HG02763 (cell line): ENCODE results near the gene MOSPD2.

Source experiments
- ATAC-seq: cut with Tn5 transposase; IDR thresholded peaks from one replicate; pipeline ENCODE4 v1.9.1; 2021; ENCODE audit warnings: mild to moderate bottlenecking, moderate library complexity; ENCODE audit not compliant: unreplicated experiment

Gene MOSPD2

DNA sequence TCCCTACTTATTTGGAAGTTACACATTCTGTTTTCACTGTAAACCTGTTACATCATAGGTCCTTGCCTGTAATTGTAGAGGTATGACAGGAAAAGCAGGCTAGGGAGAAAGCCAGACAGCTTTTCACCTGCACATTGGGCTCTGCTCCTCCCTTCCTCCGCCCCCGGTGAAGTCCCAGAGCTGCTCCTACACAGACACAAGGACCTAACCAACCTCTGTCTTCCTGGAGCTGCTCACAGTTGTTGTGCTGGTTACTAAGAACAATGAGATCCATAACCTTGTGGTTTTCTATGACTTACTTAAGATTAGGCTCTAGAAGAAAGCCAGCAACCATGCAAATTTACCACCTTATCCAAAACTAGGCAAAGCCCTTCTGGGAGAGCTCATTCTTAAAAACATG is 40.0 kb downstream of the MOSPD2 start:
- ATAC-seq = no peak

- no peak for ATAC-seq
Observed at GRCh38 chrX:14915596-14915995, 42.4 kb downstream of the MOSPD2 start.

DNA sequence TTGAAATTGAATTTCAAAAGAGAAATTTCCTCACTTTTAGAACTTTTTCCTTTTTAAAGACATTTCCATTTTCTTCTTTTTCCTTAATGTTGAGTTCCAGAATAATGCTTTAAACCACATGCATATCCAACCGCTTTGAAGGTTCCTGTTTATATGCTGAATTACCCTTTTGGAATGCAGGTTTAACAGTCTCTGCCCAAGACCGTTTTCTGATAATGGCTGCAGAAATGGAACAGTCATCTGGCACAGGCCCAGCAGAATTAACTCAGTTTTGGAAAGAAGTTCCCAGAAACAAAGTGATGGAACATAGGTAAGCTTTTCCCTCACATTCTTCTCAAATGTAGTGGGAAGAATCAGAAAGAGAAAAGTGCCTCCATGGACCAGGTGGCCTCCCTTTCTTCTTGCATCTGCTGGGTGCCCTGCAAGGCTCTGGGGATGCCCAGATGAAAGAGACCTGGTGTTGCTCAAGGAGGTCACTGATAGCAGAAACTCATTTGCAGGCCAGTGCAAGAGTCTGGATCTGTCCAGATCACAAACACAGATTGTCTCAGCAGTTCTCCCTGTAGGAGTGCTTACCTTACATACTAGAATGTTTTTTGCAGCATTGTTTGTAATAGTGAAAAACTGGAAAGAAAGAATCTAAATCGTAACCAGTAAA is 42.9 kb downstream of the MOSPD2 start:
- ATAC-seq = no peak

GRCh38 chrX:14919407-14919806 is 46.2 kb downstream of the MOSPD2 start:
- ATAC-seq = no peak

GRCh38 chrX:14920196-14920595 is 47.0 kb downstream of the MOSPD2 start:
- ATAC-seq = no peak

- no peak for ATAC-seq
Observed at GRCh38 chrX:14922437-14922836, 49.2 kb downstream of the MOSPD2 start.

DNA sequence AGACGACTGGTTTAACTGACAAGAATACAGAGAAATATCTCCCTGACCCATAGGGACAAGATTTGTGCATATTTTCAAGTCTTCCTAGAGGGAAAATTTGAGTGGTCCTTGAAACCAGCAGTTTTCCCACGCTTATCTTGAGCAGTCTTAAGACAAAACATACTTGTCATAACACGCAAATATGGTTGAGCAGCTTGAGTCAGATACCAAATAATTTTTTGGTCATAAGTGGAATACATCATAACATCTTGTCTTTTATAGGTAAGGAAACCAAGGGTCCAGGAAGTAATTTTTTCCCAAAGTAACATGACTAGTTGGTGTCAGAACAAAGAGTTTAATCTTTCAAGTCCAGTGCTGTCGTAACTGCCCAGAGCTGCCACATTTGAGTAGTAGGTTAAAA is 50.5 kb downstream of the MOSPD2 start:
- no peak for ATAC-seq

GRCh38 chrX:14926471-14926870 is 53.2 kb downstream of the MOSPD2 start:
- no peak for ATAC-seq

DNA sequence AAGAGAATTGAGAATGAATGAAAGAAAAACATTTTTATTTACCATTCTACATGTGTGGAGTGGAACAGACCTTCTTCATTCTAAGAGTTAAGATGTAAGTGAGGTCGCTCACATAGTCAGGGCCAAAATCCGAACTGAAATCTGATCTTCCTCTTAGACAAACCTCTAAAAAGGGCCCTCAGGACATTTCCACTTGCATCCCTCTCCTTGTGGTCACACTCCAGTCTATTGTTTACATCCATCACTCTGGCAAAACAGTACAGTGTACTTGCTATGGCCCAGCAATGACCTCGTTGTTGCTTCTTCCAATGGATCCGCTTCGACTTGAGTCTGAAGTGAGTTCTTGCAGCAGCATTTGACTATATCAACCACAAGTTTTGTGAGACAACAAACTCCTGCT is 54.2 kb downstream of the MOSPD2 start:
- ATAC-seq = no peak

DNA sequence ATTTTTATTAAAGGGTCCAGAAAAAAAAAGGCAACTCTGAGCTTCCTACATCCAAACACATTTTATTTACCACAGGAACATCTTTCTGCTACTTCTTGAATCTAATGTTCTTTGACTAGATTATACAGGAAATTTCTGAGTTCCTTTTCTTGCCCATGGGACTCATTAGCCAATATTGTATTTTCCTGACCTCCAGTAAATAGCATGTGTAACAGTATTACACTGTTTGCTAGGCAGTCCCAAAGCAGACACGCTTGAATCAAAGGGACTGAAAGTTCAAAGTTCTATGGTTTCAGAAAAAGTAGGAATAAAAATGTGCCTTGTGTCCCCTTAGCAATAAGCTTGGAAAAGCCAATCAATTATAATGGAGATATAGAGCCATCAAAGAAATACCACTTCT is 57.4 kb downstream of the MOSPD2 start:
- ATAC-seq = no peak

DNA sequence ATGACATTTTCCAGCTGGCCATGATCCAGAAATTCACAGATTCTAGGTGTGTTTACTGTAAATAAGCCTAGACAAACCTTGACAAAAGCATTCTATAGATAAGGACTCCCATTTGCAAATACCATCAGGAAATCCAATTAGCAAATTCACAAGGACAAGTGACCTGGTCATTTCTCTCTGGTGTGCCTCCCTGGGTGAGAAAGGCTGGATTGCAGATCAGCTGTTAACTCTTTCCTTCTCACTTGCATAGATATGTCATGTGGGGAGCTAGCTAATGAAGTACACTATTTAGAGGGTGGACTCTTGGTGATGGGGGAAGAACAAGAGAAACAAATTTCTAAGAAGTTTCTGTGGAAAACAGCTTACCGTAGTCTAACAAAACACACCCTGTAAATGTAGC is 58.9 kb downstream of the MOSPD2 start:
- ATAC-seq = no peak

GRCh38 chrX:14934423-14934822 is 61.2 kb downstream of the MOSPD2 start:
- no peak for ATAC-seq

- no peak for ATAC-seq
Observed at GRCh38 chrX:14936561-14936960, 63.3 kb downstream of the MOSPD2 start.

GRCh38 chrX:14939644-14940043 is 66.4 kb downstream of the MOSPD2 start:
- ATAC-seq = no peak

DNA sequence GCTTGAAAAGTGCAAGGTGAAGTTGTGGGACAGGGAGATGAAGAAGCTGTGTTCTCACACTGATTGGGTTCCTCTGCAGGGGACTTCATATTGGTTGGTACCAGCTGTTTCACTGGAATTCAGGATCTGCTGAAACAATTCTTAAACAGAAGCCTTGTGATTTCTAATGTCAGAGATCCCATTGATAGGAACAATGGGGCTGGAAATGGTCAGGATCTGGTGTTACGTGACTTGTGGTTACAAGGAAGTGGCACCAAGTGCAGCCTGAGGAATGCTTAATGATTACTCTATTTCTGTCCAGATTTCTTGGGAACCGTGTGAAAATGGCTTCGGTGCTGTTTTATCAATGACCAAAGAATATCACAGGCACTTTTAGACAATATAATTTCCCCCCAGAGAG is 68.1 kb downstream of the MOSPD2 start:
- no peak for ATAC-seq

DNA sequence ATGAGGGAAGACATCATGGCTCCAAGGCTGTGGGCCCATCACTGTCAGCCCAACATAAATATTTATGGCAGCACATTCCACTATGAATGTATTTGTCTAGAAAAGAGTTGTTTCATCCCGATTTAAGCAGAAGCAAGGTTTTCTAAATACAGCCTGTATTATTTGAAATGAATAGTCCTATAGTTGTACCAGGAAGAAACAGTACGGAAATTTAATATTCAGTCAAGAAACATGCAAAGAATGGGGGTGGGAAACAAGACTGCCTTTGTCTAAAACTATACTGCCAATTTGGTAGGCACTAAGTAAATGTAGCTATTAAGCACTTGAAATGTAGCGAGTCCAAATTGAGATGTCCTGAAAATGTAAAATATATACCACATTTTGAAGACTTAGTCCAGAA is 69.1 kb downstream of the MOSPD2 start:
- ATAC-seq = no peak

DNA sequence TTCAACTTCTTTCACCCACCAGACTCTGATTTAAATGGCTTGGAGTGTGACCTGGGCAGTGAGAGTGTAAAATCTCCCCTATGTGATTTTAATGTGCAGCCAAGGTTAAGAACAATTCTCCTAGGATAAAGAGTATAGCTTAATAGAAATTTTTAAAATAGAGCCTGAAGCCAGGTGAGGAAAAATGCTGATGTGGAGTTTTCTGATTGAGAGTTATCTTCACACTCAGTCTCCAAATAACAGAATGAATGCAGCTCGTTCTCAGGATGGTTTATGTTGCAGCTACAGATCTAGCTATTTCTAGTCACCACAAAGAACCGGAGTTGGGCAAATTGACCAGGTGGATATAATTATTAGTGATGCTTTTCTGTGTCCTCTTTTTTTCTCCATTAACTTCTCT is 70.7 kb downstream of the MOSPD2 start:
- ATAC-seq = no peak

- no peak for ATAC-seq
Observed at GRCh38 chrX:14946606-14947155, 73.5 kb downstream of the MOSPD2 start.

DNA sequence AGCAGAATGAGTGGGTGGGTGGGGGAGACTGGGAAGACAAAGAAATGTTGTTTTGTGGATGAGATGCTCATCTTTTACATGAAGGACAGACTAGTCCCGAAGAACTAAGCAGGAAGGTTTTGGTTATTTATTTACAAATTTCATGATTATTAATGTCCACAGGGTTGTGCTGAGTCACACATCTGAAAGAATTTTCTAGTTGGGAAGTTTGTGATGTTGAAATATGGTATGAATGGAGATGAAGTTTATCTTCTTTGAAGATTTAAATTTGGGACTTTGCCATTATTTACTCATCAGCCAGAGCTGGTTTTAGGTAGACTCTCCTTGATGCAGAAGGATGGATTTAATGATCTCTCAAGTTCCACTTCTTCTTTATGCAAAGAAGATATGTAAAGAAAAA is 75.5 kb downstream of the MOSPD2 start:
- no peak for ATAC-seq

DNA sequence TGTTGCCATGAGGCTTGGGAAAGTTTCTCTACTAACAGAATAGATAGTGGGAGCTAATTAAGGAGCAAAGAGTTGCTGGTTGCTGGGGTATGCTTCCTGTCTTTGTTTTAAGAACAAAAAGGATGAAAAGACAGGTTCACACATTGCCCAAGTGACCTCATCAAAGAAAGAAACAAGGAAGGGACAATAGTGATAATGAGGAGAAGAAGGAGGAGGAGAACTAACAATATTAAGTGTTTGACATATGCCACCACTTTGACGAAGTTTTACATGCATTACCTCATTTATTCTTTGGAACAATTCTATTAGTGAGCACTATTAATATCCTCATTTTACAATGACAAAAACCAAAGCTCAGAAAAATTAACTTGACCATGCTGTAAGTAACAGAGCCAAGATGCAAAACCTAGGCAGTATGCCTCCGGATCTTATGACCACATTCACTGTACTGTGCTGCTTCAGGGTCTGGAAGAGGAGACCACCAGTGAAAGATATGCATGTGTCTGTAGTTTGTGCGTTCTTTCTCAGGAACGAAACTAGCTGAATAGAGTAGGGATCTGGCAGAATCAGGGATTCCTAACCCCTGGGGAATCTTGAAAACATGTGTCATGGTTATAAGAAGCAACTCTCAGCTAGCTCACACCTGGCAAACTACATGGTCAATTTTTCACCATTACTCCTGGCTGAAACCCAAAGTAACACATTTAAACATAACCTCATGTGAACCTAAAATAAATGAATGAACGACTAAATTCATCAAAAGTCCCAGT is 83.8 kb downstream of the MOSPD2 start:
- ATAC-seq = no peak

- ATAC-seq = no peak
Observed at GRCh38 chrX:14963447-14964236, 90.4 kb downstream of the MOSPD2 start.

DNA sequence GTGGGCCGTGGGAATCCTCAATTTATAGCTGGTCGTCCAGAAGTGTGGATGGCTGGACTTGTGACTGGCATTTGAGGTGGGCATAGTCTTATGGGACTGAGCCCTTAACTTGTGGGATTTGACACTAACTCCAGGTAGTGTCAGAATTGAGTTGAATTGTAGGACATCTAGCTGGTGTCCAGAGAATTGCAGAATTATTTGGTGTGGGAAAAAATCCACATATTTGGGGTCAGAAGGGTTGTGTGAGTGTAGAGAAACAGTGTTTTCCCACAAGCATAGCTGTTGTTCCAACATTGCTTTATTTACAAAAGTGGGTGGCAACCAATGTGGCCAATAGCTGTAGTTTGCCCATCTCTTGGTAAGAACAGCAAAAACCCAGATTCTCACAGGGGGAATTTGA is 91.3 kb downstream of the MOSPD2 start:
- ATAC-seq = no peak
